ENCODE measurements around the gene HBD. TPM values are rescaled to one million over a fixed set of nuclear protein-coding genes. Genes with fewer than 3 reads are reported as not detected.

HBD gene
- total RNA-seq, 2 donors from 2014 or later, result not detected

- H3K27ac Mint-ChIP-seq, result no peak overlapping the region
- 100% methylated on average over 1 of the region's 1 CpG for WGBS, 2 experiments (ENCODE audit: insufficient coverage in 1 of 2, insufficient read length in 1 of 2)
These were observed 4.9 kb downstream of the HBD start for GRCh38 chr11:5229356-5229755.

GRCh38 chr11:5228124-5228523 is 6.2 kb downstream of the HBD start:
- no peaks in the 10 kb centered on the region for H3K36me3 ChIP-seq (ENCODE audit: control insufficient read depth, insufficient read depth, low read length)
- WGBS, 2 experiments (ENCODE audit: insufficient coverage in 1 of 2, insufficient read length in 1 of 2), result 81 to 100% methylated on average over 1 to 3 of the region's 5 CpGs
- H3K4me1 ChIP-seq (ENCODE audit: control insufficient read depth, insufficient read depth, low read length), result no peaks in the 10 kb centered on the region
- no peak overlapping the region for H3K4me3 Mint-ChIP-seq
- H3K9ac ChIP-seq (ENCODE audit: extremely low read depth, low read length, poor library complexity, severe bottlenecking), result no peak overlapping the region
- H3K36me3 Mint-ChIP-seq (ENCODE audit: low read depth), result no peaks in the 10 kb centered on the region
- no peak for DNase-seq
- H3K27me3 ChIP-seq (ENCODE audit: control insufficient read depth, insufficient read depth, low read length, poor library complexity, severe bottlenecking), result no peaks in the 10 kb centered on the region
- no peak overlapping the region for H3K4me3 ChIP-seq (ENCODE audit: low read length)
- no peak overlapping the region for H3K27ac ChIP-seq (ENCODE audit: low read depth, low read length)
- no peak for TF ChIP-seq CTCF (conservative IDR thresholded peaks at IDR 0.05)
- no peaks in the 10 kb centered on the region for H3K27me3 Mint-ChIP-seq (ENCODE audit: insufficient read depth)
- peaks cover 6% of the 10 kb centered on the region for H3K9me3 Mint-ChIP-seq
- H3K9me3 ChIP-seq (ENCODE audit: control insufficient read depth, low read length), result no peaks in the 10 kb centered on the region
- H3K4me1 Mint-ChIP-seq, result peaks cover 10% of the 10 kb centered on the region
- no peak overlapping the region for H3K27ac Mint-ChIP-seq

More at GRCh38 chr11:5229356-5229755, 4.9 kb downstream of the HBD start:
- no peak overlapping the region for H3K9ac ChIP-seq (ENCODE audit: extremely low read depth, low read length, poor library complexity, severe bottlenecking)
- H3K36me3 ChIP-seq (ENCODE audit: control insufficient read depth, insufficient read depth, low read length), result no peaks in the 10 kb centered on the region
- H3K4me1 ChIP-seq (ENCODE audit: control insufficient read depth, insufficient read depth, low read length), result no peaks in the 10 kb centered on the region
- DNase-seq, result no peak
- H3K4me1 Mint-ChIP-seq, result peaks cover 10% of the 10 kb centered on the region
- no peaks in the 10 kb centered on the region for H3K27me3 Mint-ChIP-seq (ENCODE audit: insufficient read depth)
- no peaks in the 10 kb centered on the region for H3K9me3 ChIP-seq (ENCODE audit: control insufficient read depth, low read length)
- TF ChIP-seq CTCF (conservative IDR thresholded peaks at IDR 0.05), result no peak
- no peak overlapping the region for H3K4me3 Mint-ChIP-seq
- H3K36me3 Mint-ChIP-seq (ENCODE audit: low read depth), result no peaks in the 10 kb centered on the region
- no peak overlapping the region for H3K4me3 ChIP-seq (ENCODE audit: low read length)
- H3K27ac ChIP-seq (ENCODE audit: low read depth, low read length), result no peak overlapping the region
- H3K9me3 Mint-ChIP-seq, result no peaks in the 10 kb centered on the region
- no peaks in the 10 kb centered on the region for H3K27me3 ChIP-seq (ENCODE audit: control insufficient read depth, insufficient read depth, low read length, poor library complexity, severe bottlenecking)

DNA sequence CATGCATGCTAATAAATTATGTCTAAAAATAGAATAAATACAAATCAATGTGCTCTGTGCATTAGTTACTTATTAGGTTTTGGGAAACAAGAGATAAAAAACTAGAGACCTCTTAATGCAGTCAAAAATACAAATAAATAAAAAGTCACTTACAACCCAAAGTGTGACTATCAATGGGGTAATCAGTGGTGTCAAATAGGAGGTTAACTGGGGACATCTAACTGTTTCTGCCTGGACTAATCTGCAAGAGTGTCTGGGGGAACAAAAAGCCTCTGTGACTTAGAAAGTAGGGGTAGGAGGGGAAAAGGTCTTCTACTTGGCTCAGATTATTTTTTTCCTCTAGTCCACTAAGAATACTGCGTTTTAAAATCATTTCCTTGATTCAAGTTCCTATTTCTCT is 6.6 kb downstream of the HBD start:
- no peak overlapping the region for H3K9ac ChIP-seq (ENCODE audit: extremely low read depth, low read length, poor library complexity, severe bottlenecking)
- Mint-ChIP-seq H3K9me3 (peaks cover 6% of the 10 kb centered on the region), H3K27ac (no peak overlapping the region), H3K4me3 (no peak overlapping the region), H3K36me3 (ENCODE audit: low read depth) (no peaks in the 10 kb centered on the region), H3K4me1 (peaks cover 10% of the 10 kb centered on the region), H3K27me3 (ENCODE audit: insufficient read depth) (no peaks in the 10 kb centered on the region)
- no peaks in the 10 kb centered on the region for H3K9me3 ChIP-seq (ENCODE audit: control insufficient read depth, low read length)
- H3K27ac ChIP-seq (ENCODE audit: low read depth, low read length), result no peak overlapping the region
- no peaks in the 10 kb centered on the region for H3K27me3 ChIP-seq (ENCODE audit: control insufficient read depth, insufficient read depth, low read length, poor library complexity, severe bottlenecking)
- H3K4me3 ChIP-seq (ENCODE audit: low read length), result no peak overlapping the region
- no peaks in the 10 kb centered on the region for H3K36me3 ChIP-seq (ENCODE audit: control insufficient read depth, insufficient read depth, low read length)
- no peak for TF ChIP-seq CTCF (conservative IDR thresholded peaks at IDR 0.05)
- WGBS, 2 experiments (ENCODE audit: insufficient coverage in 1 of 2, insufficient read length in 1 of 2), result 71 to 95% methylated on average over 1 of the region's 1 CpG
- no peak for DNase-seq
- H3K4me1 ChIP-seq (ENCODE audit: control insufficient read depth, insufficient read depth, low read length), result no peaks in the 10 kb centered on the region
